CD4-positive, alpha-beta T cell treated with Interleukin-17A for 1 hour (primary cell): Measurements from ENCODE around the gene TFR2.

Experiments
- DNase-seq: peaks from one replicate; pipeline ENCODE4 v3.0.0-alpha.2; 2020

TFR2 gene

GRCh38 chr7:100584683-100585510 lies 56.5 kb downstream of the TFR2 start:
- DNase-seq = no peak

- DNase-seq = no peak
These were observed 57.2 kb downstream of the TFR2 start for GRCh38 chr7:100584054-100584682.

- peak; percentile 71 for DNase-seq
These were observed 58.0 kb downstream of the TFR2 start for GRCh38 chr7:100583132-100584053.

GRCh38 chr7:100582650-100583049 lies 58.7 kb downstream of the TFR2 start:
- no peak for DNase-seq

GRCh38 chr7:100582041-100582579 lies 59.2 kb downstream of the TFR2 start:
- no peak for DNase-seq

- DNase-seq = no peak
These were observed 60.7 kb downstream of the TFR2 start for GRCh38 chr7:100580466-100581283.

GRCh38 chr7:100578246-100579183 lies 62.8 kb downstream of the TFR2 start:
- no peak for DNase-seq

GRCh38 chr7:100577507-100577906 lies 63.8 kb downstream of the TFR2 start:
- no peak for DNase-seq

- DNase-seq = no peak
These were observed 64.2 kb downstream of the TFR2 start for GRCh38 chr7:100577103-100577502.

GRCh38 chr7:100576384-100576993 lies 64.9 kb downstream of the TFR2 start:
- DNase-seq = no peak

GRCh38 chr7:100575746-100576383 lies 65.5 kb downstream of the TFR2 start:
- no peak for DNase-seq

- no peak for DNase-seq
These were observed 66.1 kb downstream of the TFR2 start for GRCh38 chr7:100575206-100575631.

GRCh38 chr7:100574362-100575205 lies 66.8 kb downstream of the TFR2 start:
- no peak for DNase-seq

- no peak for DNase-seq
These were observed 67.5 kb downstream of the TFR2 start, which contains the start of gene SAP25 for GRCh38 chr7:100573691-100574361. Gene SAP25, minus strand, starts transcription at chr7:100573900. Its CDS starts 158 bp downstream, at chr7:100573742.

GRCh38 chr7:100572949-100573675 lies 68.2 kb downstream of the TFR2 start:
- DNase-seq = no peak

GRCh38 chr7:100572281-100572948 lies 68.9 kb downstream of the TFR2 start:
- DNase-seq = no peak

GRCh38 chr7:100571829-100572116 lies 69.6 kb downstream of the TFR2 start:
- DNase-seq = no peak
